Testis (tissue), 3 donors: ENCODE results near the gene CCDC149. TPM values are rescaled to one million over a fixed set of nuclear protein-coding genes. Genes with fewer than 3 reads are reported as not detected.

Source experiments
- DNase-seq: peaks from one replicate; pipeline ENCODE4 v3.0.0-alpha.2; 2019
- H3K27ac ChIP-seq, 2 donors: fragments of 200-600 bp; sonication (generic); one replicate each; pipeline ENCODE4 v1.5.1; 2019
- H3K27me3 ChIP-seq: fragments of 200-600 bp; sonication (generic); one replicate; pipeline ENCODE4 v1.5.1; 2019
- H3K36me3 ChIP-seq: fragments of 200-600 bp; sonication (generic); one replicate; pipeline ENCODE4 v1.5.1; 2017; ENCODE audit warnings: low read depth; ENCODE audit errors: missing control alignments
- H3K4me1 ChIP-seq: fragments of 200-600 bp; sonication (generic); one replicate; pipeline ENCODE4 v1.5.1; 2019
- H3K4me3 ChIP-seq, 2 donors: fragments of 200-600 bp; sonication (generic); one replicate each; pipeline ENCODE4 v1.5.1; 2017 to 2019
- H3K9me3 ChIP-seq: fragments of 200-600 bp; sonication (generic); one replicate; pipeline ENCODE4 v1.5.1; 2017
- POLR2A ChIP-seq: fragments of 450-650 bp; IDR thresholded peaks from one replicate; pipeline ENCODE4 v1.6.1; 2017; ENCODE audit warnings: antibody characterized with exemption, mild to moderate bottlenecking, moderate library complexity
- WGBS, 2 donors: methylation state at CpG; one replicate each; pipeline ENCODE4 v1.1.5; 2018; 5-methylcytosine and 5-hydroxymethylcytosine counted together
- intact Hi-C: fragments of 100-400 bp; cut with DNase I; formaldehyde crosslinking; loops from one replicate; pipeline ENCODE4 v1.15.1; 2023; ENCODE audit warnings: low total_unique reads
- polyA plus RNA-seq: library from polyadenylated mRNA; stranded (reverse); fragments of 350-450 nt; fragmentation: Illumina TruSeq; extraction: RNeasy Lipid Tissue Mini Kit (QIAGEN cat#74804); gene quantifications from one replicate; pipeline ENCODE4 v1.2.3, GENCODE V29; 2014; ENCODE audit warnings: low read depth, low replicate concordance; ENCODE audit not compliant: insufficient read depth
- total RNA-seq, 2 donors: library from RNA; depleted of rRNA; stranded (reverse); fragments of >200 nt; gene quantifications; one replicate each; pipeline ENCODE4 v1.2.3, GENCODE V29; 2016
- TF ChIP-seq, protein P1 (sequence below), 3 experiments: fragments of 450-650 bp in 2 of 3; fragments of 200-600 bp in 1 of 3; sonication (generic) in 1 of 3; IDR thresholded peaks; one replicate each; pipeline ENCODE4 v1.5.1; 2016 to 2019; ENCODE audit warnings: antibody characterized with exemption in 3 of 3, mild to moderate bottlenecking in 2 of 3, moderate library complexity in 1 of 3

CCDC149 gene
- total and polyA plus RNA-seq, 3 donors from 2014 or later = 9.4 to 17.2 (median 12.6) TPM

DNA sequence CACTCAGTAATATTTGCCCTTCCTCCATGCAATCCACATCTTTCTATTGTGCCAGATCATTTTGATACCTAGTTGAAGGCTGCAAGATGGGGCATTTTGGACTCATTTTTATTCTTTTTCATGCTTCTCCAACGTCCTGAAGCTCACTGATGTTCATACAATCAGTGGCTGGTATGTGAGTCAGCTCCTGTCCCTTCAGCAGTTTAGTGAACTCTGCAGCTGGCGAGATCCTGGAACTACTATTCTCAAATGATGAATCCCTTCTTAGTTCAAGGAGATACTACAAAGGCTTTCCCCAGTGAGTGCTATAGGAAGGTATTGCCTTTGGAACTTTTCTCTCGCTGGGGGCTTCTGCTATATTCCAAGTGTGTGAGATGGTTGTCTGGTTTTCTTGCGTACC, 9.6 kb upstream of the CCDC149 start:
- H3K27ac ChIP-seq = no peak overlapping the region
- no peaks in the 10 kb centered on the region for H3K36me3 ChIP-seq
- H3K4me3 ChIP-seq = no peak overlapping the region
- no peak for DNase-seq
- TF ChIP-seq, protein P1, sequence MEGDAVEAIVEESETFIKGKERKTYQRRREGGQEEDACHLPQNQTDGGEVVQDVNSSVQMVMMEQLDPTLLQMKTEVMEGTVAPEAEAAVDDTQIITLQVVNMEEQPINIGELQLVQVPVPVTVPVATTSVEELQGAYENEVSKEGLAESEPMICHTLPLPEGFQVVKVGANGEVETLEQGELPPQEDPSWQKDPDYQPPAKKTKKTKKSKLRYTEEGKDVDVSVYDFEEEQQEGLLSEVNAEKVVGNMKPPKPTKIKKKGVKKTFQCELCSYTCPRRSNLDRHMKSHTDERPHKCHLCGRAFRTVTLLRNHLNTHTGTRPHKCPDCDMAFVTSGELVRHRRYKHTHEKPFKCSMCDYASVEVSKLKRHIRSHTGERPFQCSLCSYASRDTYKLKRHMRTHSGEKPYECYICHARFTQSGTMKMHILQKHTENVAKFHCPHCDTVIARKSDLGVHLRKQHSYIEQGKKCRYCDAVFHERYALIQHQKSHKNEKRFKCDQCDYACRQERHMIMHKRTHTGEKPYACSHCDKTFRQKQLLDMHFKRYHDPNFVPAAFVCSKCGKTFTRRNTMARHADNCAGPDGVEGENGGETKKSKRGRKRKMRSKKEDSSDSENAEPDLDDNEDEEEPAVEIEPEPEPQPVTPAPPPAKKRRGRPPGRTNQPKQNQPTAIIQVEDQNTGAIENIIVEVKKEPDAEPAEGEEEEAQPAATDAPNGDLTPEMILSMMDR (IDR thresholded peaks at IDR 0.05) = no peak
- no peak for TF ChIP-seq POLR2A
- no peaks in the 10 kb centered on the region for H3K9me3 ChIP-seq
- intact Hi-C loops = no loop called here
- H3K27me3 ChIP-seq = no peaks in the 10 kb centered on the region
- no peaks in the 10 kb centered on the region for H3K4me1 ChIP-seq
- WGBS, 2 donors = 67 to 78% methylated on average over 4 of the region's 4 CpGs

DNA sequence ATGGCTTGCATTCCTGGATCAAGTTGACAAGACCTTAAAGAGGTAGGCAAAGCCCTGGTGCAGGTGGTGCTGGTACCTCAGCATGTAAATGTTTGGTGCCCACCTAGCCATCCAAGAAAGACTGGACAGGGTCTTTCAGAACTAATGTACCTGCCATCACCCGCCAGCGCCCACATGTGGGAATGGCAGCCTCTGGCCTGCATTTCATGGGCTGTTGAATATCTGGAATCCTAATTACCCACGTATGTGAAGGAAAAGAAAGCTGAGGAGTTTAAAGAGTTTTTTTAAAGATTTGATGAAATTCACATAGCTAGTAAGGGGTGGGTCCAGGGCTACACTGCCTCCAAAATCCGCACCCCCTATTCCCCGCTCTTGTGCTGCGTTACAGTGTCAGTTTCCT, 8.6 kb upstream of the CCDC149 start:
- no peak for DNase-seq
- H3K9me3 ChIP-seq = no peaks in the 10 kb centered on the region
- no peaks in the 10 kb centered on the region for H3K36me3 ChIP-seq
- 93 to 94% methylated on average over 6 of the region's 6 CpGs for WGBS, 2 donors
- H3K4me1 ChIP-seq = no peaks in the 10 kb centered on the region
- intact Hi-C loops = no loop called here
- H3K4me3 ChIP-seq = no peak overlapping the region
- H3K27me3 ChIP-seq = no peaks in the 10 kb centered on the region
- TF ChIP-seq, protein P1 (IDR thresholded peaks at IDR 0.05) = no peak
- no peak for TF ChIP-seq POLR2A
- no peak overlapping the region for H3K27ac ChIP-seq

DNA sequence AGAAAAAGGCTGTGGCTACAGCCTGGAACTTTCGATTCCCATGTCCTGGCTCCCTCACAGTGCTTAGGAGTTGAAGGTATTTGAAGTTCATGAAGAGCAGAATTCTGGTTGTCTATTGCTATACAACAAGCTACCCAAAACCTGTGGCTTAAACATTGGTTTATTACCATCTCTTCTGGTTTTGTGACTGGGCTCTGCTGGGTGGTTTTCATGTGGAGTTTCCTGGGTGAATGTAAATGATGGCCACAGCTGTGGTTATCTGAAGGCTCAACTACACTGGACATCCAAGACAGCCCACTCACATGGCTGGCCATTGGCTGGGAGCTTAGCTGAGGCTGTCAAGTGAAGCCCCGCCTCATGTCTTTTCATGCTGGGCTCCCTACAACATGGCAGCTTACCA, 7.2 kb upstream of the CCDC149 start:
- Histone ChIP-seq H3K27me3 (no peaks in the 10 kb centered on the region), H3K36me3 (no peaks in the 10 kb centered on the region), H3K9me3 (no peaks in the 10 kb centered on the region), H3K4me1 (no peaks in the 10 kb centered on the region), H3K4me3 (no peak overlapping the region), H3K27ac (no peak overlapping the region)
- no peak for TF ChIP-seq POLR2A
- TF ChIP-seq, protein P1 (IDR thresholded peaks at IDR 0.05) = no peak
- DNase-seq = no peak
- 90 to 97% methylated on average over 2 of the region's 2 CpGs for WGBS, 2 donors
- intact Hi-C loops = no loop called here

DNA sequence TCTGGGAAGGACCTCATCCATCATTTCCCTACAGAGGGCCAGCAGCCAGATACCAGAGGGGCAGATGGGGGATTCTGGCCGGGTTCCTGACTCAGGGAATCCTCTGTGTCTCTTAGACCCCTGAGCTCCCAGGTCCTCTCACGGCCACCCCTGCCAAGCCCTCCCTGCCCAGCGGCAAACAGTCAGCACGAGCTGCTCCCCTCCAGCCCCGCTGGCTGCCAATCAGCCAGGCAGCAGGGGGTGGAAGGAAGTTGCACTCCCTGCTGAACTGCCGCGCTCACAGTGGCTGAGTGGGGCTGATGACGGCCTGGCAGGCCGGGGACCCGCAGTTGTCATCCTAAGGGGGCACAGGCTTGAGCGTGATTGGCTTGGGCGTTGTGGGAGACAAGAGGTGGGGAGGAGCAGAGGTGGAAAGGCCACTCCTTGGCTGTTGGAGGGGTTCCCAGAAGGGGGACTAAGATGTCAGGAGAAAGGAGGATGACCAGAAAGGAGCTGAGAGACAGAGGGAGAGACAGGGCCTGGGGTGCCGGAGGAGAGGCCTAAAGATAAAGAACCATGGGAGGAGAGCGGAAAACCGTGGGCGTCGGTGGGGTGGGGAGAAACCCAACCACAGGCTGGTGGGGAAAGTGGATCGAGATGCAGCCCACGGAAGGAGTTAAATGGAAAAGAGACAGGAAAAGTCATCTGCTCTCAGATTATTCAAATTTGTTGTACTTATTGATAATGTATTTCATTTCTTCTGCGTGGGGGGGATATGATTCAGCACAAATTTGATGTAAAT, 4.4 kb upstream of the CCDC149 start:
- Histone ChIP-seq H3K36me3 (no peaks in the 10 kb centered on the region), H3K27ac (no peak overlapping the region), H3K9me3 (no peaks in the 10 kb centered on the region), H3K4me1 (no peaks in the 10 kb centered on the region), H3K27me3 (no peaks in the 10 kb centered on the region), H3K4me3 (no peak overlapping the region)
- intact Hi-C loops = no loop called here
- 75 to 88% methylated on average over 13 to 20 of the region's 20 CpGs for WGBS, 2 donors
- no peak for DNase-seq
- TF ChIP-seq POLR2A = no peak
- TF ChIP-seq, protein P1 (IDR thresholded peaks at IDR 0.05) = no peak
